Erythroblast (primary cell): Measurements from ENCODE around the gene LYZL1.
"Not testable (repeated sequence)": the region's sequence is repeated elsewhere in the genome, so short reads cannot be mapped to it uniquely, and the experiment has no call there.

Experiments used
- GATA1 ChIP-seq: IDR thresholded peaks from 2 replicates; pipeline ENCODE4 v1.6.1; 2011; ENCODE audit warnings: low read depth, mild to moderate bottlenecking, control low read depth, low read length, moderate library complexity
- POLR2A ChIP-seq: IDR thresholded peaks from 2 replicates; pipeline ENCODE4 v1.6.1; 2011; ENCODE audit warnings: mild to moderate bottlenecking, low read length

- not testable (repeated sequence) for TF ChIP-seq POLR2A, GATA1
Observed at GRCh38 chr10:29310463-29310862, 21.6 kb downstream of the LYZL1 start.
